ENCODE results near the gene ARV1. TPM values are rescaled to one million over a fixed set of nuclear protein-coding genes. Genes with fewer than 3 reads are reported as not detected.

Gene ARV1
- total RNA-seq, 1 experiment from 2014 or later, result 4.0 TPM

DNA sequence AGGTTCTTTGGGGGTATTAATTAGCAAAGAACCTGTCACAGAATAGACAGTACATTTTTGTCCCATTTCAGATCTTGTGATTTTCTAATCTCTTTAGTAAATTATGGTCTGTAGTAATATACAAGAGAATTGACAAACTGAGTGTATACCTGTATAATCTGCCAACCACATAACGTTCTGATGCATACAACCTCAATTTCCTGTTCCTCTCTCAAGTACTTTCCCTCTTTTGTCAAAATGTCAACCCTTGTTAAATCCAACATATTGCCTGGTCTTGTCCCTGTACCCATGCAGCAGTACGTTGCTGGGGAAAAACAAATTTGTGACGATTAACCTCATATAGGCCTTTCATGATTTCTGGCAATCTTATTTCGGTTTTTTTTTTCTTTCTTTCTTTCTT, 1.1 kb downstream of the ARV1 start:
- Histone ChIP-seq H3K79me2 (ENCODE audit: insufficient read depth, low read length) (peaks cover 35% of the 10 kb centered on the region), H3K9me3 (ENCODE audit: control insufficient read depth in 1 of 2, insufficient read depth in 1 of 2, low read depth in 1 of 2, low read length in 2 of 2) (no peaks in the 10 kb centered on the region), H3K4me1 (ENCODE audit: control insufficient read depth in 1 of 2, insufficient read depth in 2 of 2, low read length in 2 of 2) (peaks cover 7 to 13% of the 10 kb centered on the region in 2 experiments; a peak in 2 of 4 replicates), H4K20me1 (ENCODE audit: insufficient read depth) (no peaks in the 10 kb centered on the region), H3K9me2 (ENCODE audit: insufficient read depth) (no peaks in the 10 kb centered on the region), H3K4me3 (replicated peaks in 1 of 2; ENCODE audit: low read depth in 1 of 2, low read length in 2 of 2) (peak overlapping the region; percentile 87 to 88), H2AFZ (ENCODE audit: low read depth, low read length, poor library complexity, severe bottlenecking) (no peak overlapping the region), H3K27me3 (ENCODE audit: insufficient read depth, low read length) (no peaks in the 10 kb centered on the region), H3K4me2 (ENCODE audit: low read length) (peak overlapping the region; percentile 75), H3K36me3 (ENCODE audit: control insufficient read depth in 1 of 2, insufficient read depth in 2 of 2, low read length in 2 of 2) (0 out of 4 replicates have a peak, but pooled peaks cover 0 to 2% of the 10 kb centered on the region in 2 experiments), H3K9ac (ENCODE audit: low read length) (peak overlapping the region; percentile 67), H3K27ac (ENCODE audit: low read depth, low read length) (no peak overlapping the region; the same call in 1 of the 2 replicates)
- ChIA-PET RAD21 (ENCODE audit: low non-redundant PET in 1 of 2, low total read pairs in 2 of 2, uncharacterized antibody in 2 of 2, unreplicated experiment in 2 of 2) (no interaction called here), CTCF (no interaction called here), POLR2A (no interaction called here)
- intact Hi-C loops (cut with micrococcal nuclease), result loop anchor here (1.0 to 5.0 kb wide), 5 partner anchors 182 to 547 kb away; partner anchors contain the start of genes COG2 and TSNAX
- no TSS peak for BruUV-seq (replicated peaks)
- TF ChIP-seq REST (IDR thresholded peaks at IDR 0.05; ENCODE audit: low read depth) (no peak), POLR2AphosphoS5 (IDR thresholded peaks at IDR 0.05; ENCODE audit: low read depth, low read length) (no peak), SP1 (IDR thresholded peaks at IDR 0.05; ENCODE audit: low read depth) (no peak)
- TF ChIP-seq, protein P1, sequence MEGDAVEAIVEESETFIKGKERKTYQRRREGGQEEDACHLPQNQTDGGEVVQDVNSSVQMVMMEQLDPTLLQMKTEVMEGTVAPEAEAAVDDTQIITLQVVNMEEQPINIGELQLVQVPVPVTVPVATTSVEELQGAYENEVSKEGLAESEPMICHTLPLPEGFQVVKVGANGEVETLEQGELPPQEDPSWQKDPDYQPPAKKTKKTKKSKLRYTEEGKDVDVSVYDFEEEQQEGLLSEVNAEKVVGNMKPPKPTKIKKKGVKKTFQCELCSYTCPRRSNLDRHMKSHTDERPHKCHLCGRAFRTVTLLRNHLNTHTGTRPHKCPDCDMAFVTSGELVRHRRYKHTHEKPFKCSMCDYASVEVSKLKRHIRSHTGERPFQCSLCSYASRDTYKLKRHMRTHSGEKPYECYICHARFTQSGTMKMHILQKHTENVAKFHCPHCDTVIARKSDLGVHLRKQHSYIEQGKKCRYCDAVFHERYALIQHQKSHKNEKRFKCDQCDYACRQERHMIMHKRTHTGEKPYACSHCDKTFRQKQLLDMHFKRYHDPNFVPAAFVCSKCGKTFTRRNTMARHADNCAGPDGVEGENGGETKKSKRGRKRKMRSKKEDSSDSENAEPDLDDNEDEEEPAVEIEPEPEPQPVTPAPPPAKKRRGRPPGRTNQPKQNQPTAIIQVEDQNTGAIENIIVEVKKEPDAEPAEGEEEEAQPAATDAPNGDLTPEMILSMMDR (IDR thresholded peaks at IDR 0.05 in 2 of 3, conservative IDR thresholded peaks at IDR 0.05 in 1 of 3; ENCODE audit: borderline replicate concordance in 1 of 3, insufficient read depth in 1 of 3, low read depth in 2 of 3, low read length in 2 of 3), result no peak
- DNase-seq (ENCODE audit: low read depth, low spot score) (no peak), ATAC-seq (no peak)

Data from HCT116 (cell line).